EL (cell line): ENCODE data around the gene SCGB3A2.

Experiments used
- DNase-seq: peaks from one replicate; pipeline ENCODE4 v3.0.0-alpha.2; 2016

The SCGB3A2 gene

GRCh38 chr5:147878066-147878759, at the start of gene SCGB3A2:
Gene SCGB3A2 (plus strand): TSS chr5:147878711. CDS start chr5:147878804, 93 bp downstream.
- DNase-seq = no peak

- DNase-seq = no peak
Observed at GRCh38 chr5:147830035-147830434, 48.5 kb upstream of the SCGB3A2 start.

GRCh38 chr5:147831465-147831864, 47.0 kb upstream of the SCGB3A2 start, which contains the start of gene SPINK1:
Gene SPINK1 (minus strand): TSS chr5:147831671. CDS start chr5:147831577, 94 bp downstream.
- DNase-seq = no peak

GRCh38 chr5:147832541-147832940, 46.0 kb upstream of the SCGB3A2 start:
- no peak for DNase-seq

GRCh38 chr5:147835386-147835798, 43.1 kb upstream of the SCGB3A2 start:
- no peak for DNase-seq

GRCh38 chr5:147836439-147836838, 42.1 kb upstream of the SCGB3A2 start:
- no peak for DNase-seq

GRCh38 chr5:147842869-147843268, 35.6 kb upstream of the SCGB3A2 start:
- no peak for DNase-seq

- DNase-seq = no peak
Observed at GRCh38 chr5:147844846-147845245, 33.7 kb upstream of the SCGB3A2 start.

GRCh38 chr5:147845618-147846017, 32.9 kb upstream of the SCGB3A2 start:
- no peak for DNase-seq

- no peak for DNase-seq
Observed at GRCh38 chr5:147849226-147849625, 29.3 kb upstream of the SCGB3A2 start.

- DNase-seq = no peak
Observed at GRCh38 chr5:147851578-147851977, 26.9 kb upstream of the SCGB3A2 start.

- no peak for DNase-seq
Observed at GRCh38 chr5:147852365-147852764, 26.1 kb upstream of the SCGB3A2 start.

GRCh38 chr5:147853372-147853987, 25.0 kb upstream of the SCGB3A2 start:
- DNase-seq = no peak

GRCh38 chr5:147854331-147854730, 24.2 kb upstream of the SCGB3A2 start:
- DNase-seq = no peak

GRCh38 chr5:147854894-147855773, 23.4 kb upstream of the SCGB3A2 start:
- no peak for DNase-seq

- DNase-seq = no peak
Observed at GRCh38 chr5:147855774-147856069, 22.8 kb upstream of the SCGB3A2 start.

- DNase-seq = no peak
Observed at GRCh38 chr5:147856801-147857200, 21.7 kb upstream of the SCGB3A2 start.

- DNase-seq = peak; percentile 44
Observed at GRCh38 chr5:147857302-147858129, 21.0 kb upstream of the SCGB3A2 start.

GRCh38 chr5:147858565-147858964, 19.9 kb upstream of the SCGB3A2 start:
- DNase-seq = no peak

- no peak for DNase-seq
Observed at GRCh38 chr5:147859962-147860640, 18.4 kb upstream of the SCGB3A2 start.

GRCh38 chr5:147860641-147861025, 17.9 kb upstream of the SCGB3A2 start:
- DNase-seq = no peak

- no peak for DNase-seq
Observed at GRCh38 chr5:147863454-147864158, 14.9 kb upstream of the SCGB3A2 start.
